DND-41 (cell line): ENCODE data around the gene MFSD11.

ENCODE experiments used
- CTCF ChIP-seq: IDR thresholded peaks from 2 replicates; pipeline ENCODE4 v1.5.1; 2012; ENCODE audit warnings: borderline replicate concordance, low read length, moderate library complexity, mild to moderate bottlenecking; ENCODE audit not compliant: poor library complexity, severe bottlenecking; ENCODE audit errors: extremely low read depth
- EZH2 ChIP-seq: IDR thresholded peaks from 3 replicates; pipeline ENCODE4 v1.6.1; 2012; ENCODE audit warnings: borderline replicate concordance, low read depth, mild to moderate bottlenecking, moderate library complexity, low read length, inconsistent platforms; ENCODE audit not compliant: severe bottlenecking

GRCh38 chr17:76695059-76695831, 42.7 kb upstream of the MFSD11 start:
- no peak for TF ChIP-seq CTCF
- no peak for TF ChIP-seq EZH2
